ENCODE measurements around the gene CIC. TPM values are rescaled to one million over a fixed set of nuclear protein-coding genes. Genes with fewer than 3 reads are reported as not detected.

Gene CIC
- total RNA-seq, 2 experiments from 2014 or later, result 60.7 to 65.6 TPM

- Mint-ChIP-seq H3K4me3 (no peak overlapping the region), H3K27me3 (no peaks in the 10 kb centered on the region), H3K4me1 (ENCODE audit: low read depth) (peaks cover 35% of the 10 kb centered on the region), H3K27ac (no peak overlapping the region), H3K36me3 (ENCODE audit: low read depth) (peaks cover 46% of the 10 kb centered on the region), H3K9me3 (no peaks in the 10 kb centered on the region)
- POLR2A ChIA-PET, result interaction anchor here (17.2 kb wide), 1 partner anchor 14 kb away, joined by 195 read pairs; the partner anchor contains the start of gene GSK3A
- intact Hi-C loops (cut with micrococcal nuclease), result no loop called here
- ATAC-seq, result no peak
- CTCF ChIA-PET, result no interaction called here
- no peak for DNase-seq
- no peak for TF ChIP-seq CTCF (IDR thresholded peaks at IDR 0.05)
Measured at GRCh38 chr19:42225718-42226292, 43.2 kb upstream of the CIC start.

- Mint-ChIP-seq H3K4me3 (no peak overlapping the region), H3K27ac (peak overlapping the region; percentile 46), H3K27me3 (no peaks in the 10 kb centered on the region), H3K36me3 (ENCODE audit: low read depth) (peaks cover 53% of the 10 kb centered on the region), H3K4me1 (ENCODE audit: low read depth) (peaks cover 32% of the 10 kb centered on the region), H3K9me3 (no peaks in the 10 kb centered on the region)
- intact Hi-C loops (cut with micrococcal nuclease), result no loop called here
- CTCF ChIA-PET, result no interaction called here
- ATAC-seq (no peak), DNase-seq (no peak)
- POLR2A ChIA-PET, result interaction anchor here (17.2 kb wide), 1 partner anchor 13 kb away, joined by 195 read pairs; the partner anchor contains the start of gene GSK3A
- TF ChIP-seq CTCF (IDR thresholded peaks at IDR 0.05), result no peak
Measured at GRCh38 chr19:42226886-42227285, 42.2 kb upstream of the CIC start.

- ChIA-PET CTCF (interaction anchor here (0.6 to 1.9 kb wide), 4 partner anchors 9 to 16 kb away, joined by 3 to 6 read pairs (median 4); no protein-coding TSS in a partner anchor), POLR2A (interaction anchor here (0.8 to 17.2 kb wide), 2 partner anchors 8 to 11 kb away, joined by 4 to 195 read pairs; partner anchors contain the start of genes GSK3A and ZNF526)
- Mint-ChIP-seq H3K36me3 (ENCODE audit: low read depth) (peaks cover 50% of the 10 kb centered on the region), H3K27ac (peak overlapping the region; percentile 12), H3K9me3 (no peaks in the 10 kb centered on the region), H3K4me3 (no peak overlapping the region), H3K27me3 (no peaks in the 10 kb centered on the region), H3K4me1 (ENCODE audit: low read depth) (peaks cover 26% of the 10 kb centered on the region)
- intact Hi-C loops (cut with micrococcal nuclease), result no loop called here
- ATAC-seq (no peak), DNase-seq (no peak)
- no peak for TF ChIP-seq CTCF (IDR thresholded peaks at IDR 0.05)
Measured at GRCh38 chr19:42228641-42229040, 40.4 kb upstream of the CIC start.

- ChIA-PET POLR2A (interaction anchor here (0.8 to 17.2 kb wide), 2 partner anchors 9 to 10 kb away, joined by 4 to 195 read pairs; partner anchors contain the start of genes GSK3A and ZNF526), CTCF (interaction anchor here (1.4 to 1.9 kb wide), 2 partner anchors 16 to 50 kb away, joined by 5 to 6 read pairs; no protein-coding TSS in a partner anchor)
- Mint-ChIP-seq H3K4me1 (ENCODE audit: low read depth) (peaks cover 27% of the 10 kb centered on the region), H3K9me3 (no peaks in the 10 kb centered on the region), H3K27ac (peak overlapping the region; percentile 83), H3K4me3 (no peak overlapping the region), H3K27me3 (no peaks in the 10 kb centered on the region), H3K36me3 (ENCODE audit: low read depth) (peaks cover 54% of the 10 kb centered on the region)
- DNase-seq (no peak), ATAC-seq (no peak)
- no peak for TF ChIP-seq CTCF (IDR thresholded peaks at IDR 0.05)
- intact Hi-C loops (cut with micrococcal nuclease), result no loop called here
Measured at GRCh38 chr19:42229301-42229854, 39.7 kb upstream of the CIC start.

- TF ChIP-seq CTCF (IDR thresholded peaks at IDR 0.05), result no peak
- POLR2A ChIA-PET, result interaction anchor here (1.2 to 17.2 kb wide), 2 partner anchors 10 to 14 kb away, joined by 4 to 195 read pairs; partner anchors contain the start of gene GSK3A
- Mint-ChIP-seq H3K36me3 (ENCODE audit: low read depth) (peaks cover 51% of the 10 kb centered on the region), H3K9me3 (no peaks in the 10 kb centered on the region), H3K27me3 (no peaks in the 10 kb centered on the region), H3K4me3 (no peak overlapping the region), H3K4me1 (ENCODE audit: low read depth) (peaks cover 27% of the 10 kb centered on the region), H3K27ac (peak overlapping the region; percentile 83)
- intact Hi-C loops (cut with micrococcal nuclease), result no loop called here
- CTCF ChIA-PET, result interaction anchor here (1.1 to 1.9 kb wide), 4 partner anchors 8 to 50 kb away, joined by 3 to 6 read pairs (median 4); no protein-coding TSS in a partner anchor
- ATAC-seq (no peak), DNase-seq (no peak)
Measured at GRCh38 chr19:42229855-42230351, 39.1 kb upstream of the CIC start.

All from activated CD8-positive, alpha-beta T cell treated with anti-CD3 and anti-CD28 coated beads for 36 hours (primary cell).